Karpas-422 (cell line): ENCODE data around the gene ZCCHC17. TPM values are rescaled to one million over a fixed set of nuclear protein-coding genes. Genes with fewer than 3 reads are reported as not detected.
A peak's percentile ranks its signal among the peaks of the same experiment; 100 is the strongest.
"Not testable (repeated sequence)": the region's sequence is repeated elsewhere in the genome, so short reads cannot be mapped to it uniquely, and the experiment has no call there.

ENCODE experiments used
- DNase-seq: peaks from one replicate; pipeline ENCODE4 v3.0.0-alpha.2; 2015
- H2AFZ ChIP-seq: fragments of 200-600 bp; sonication (generic); 2 replicates; pipeline ENCODE4 v1.6.1; 2014; ENCODE audit warnings: antibody characterized with exemption, low read length, mixed read lengths
- H3K27ac ChIP-seq: fragments of 200-600 bp; sonication (generic); 2 replicates; pipeline ENCODE4 v1.5.1; 2014; ENCODE audit warnings: mild to moderate bottlenecking, low read length, moderate library complexity
- H3K27me3 ChIP-seq: fragments of 200-600 bp; sonication (generic); 2 replicates; pipeline ENCODE4 v1.6.1; 2014; ENCODE audit warnings: low read length, mixed read lengths
- H3K36me3 ChIP-seq: fragments of 200-600 bp; sonication (generic); 2 replicates; pipeline ENCODE4 v1.6.1; 2014; ENCODE audit warnings: low read length, mixed read lengths; ENCODE audit not compliant: insufficient read depth
- H3K4me1 ChIP-seq: fragments of 200-600 bp; sonication (generic); 2 replicates; pipeline ENCODE4 v1.6.1; 2014; ENCODE audit warnings: mild to moderate bottlenecking, low read length, mixed read lengths
- H3K4me2 ChIP-seq: fragments of 200-600 bp; sonication (generic); 2 replicates; pipeline ENCODE4 v1.6.1; 2014; ENCODE audit warnings: low read length, low read depth, mild to moderate bottlenecking; ENCODE audit not compliant: poor library complexity, severe bottlenecking
- H3K4me3 ChIP-seq: fragments of 200-600 bp; sonication (generic); 2 replicates; pipeline ENCODE4 v1.5.1; 2014; ENCODE audit warnings: mild to moderate bottlenecking, antibody characterized with exemption, low read length, mixed read lengths
- H3K79me2 ChIP-seq: fragments of 200-600 bp; sonication (generic); 2 replicates; pipeline ENCODE4 v1.6.1; 2014; ENCODE audit warnings: mild to moderate bottlenecking, low read length, mixed read lengths
- H3K9ac ChIP-seq: fragments of 200-600 bp; sonication (generic); 2 replicates; pipeline ENCODE4 v1.6.0; 2014; ENCODE audit warnings: low read length
- H3K9me2 ChIP-seq: fragments of 200-600 bp; sonication (generic), shearing (Covaris generic); replicated peaks from 2 replicates; pipeline ENCODE4 v1.6.0; 2014; ENCODE audit warnings: mild to moderate bottlenecking, low read length, moderate library complexity; ENCODE audit not compliant: insufficient read depth
- H3K9me3 ChIP-seq: fragments of 300-700, 200-600 bp; sonication (generic); 2 replicates; pipeline ENCODE4 v1.6.1; 2014; ENCODE audit warnings: low read length, mixed read lengths
- H4K20me1 ChIP-seq: fragments of 200-600 bp; sonication (generic); 2 replicates; pipeline ENCODE4 v1.6.1; 2014; ENCODE audit warnings: mild to moderate bottlenecking, antibody characterized with exemption, low read length, low read depth; ENCODE audit not compliant: insufficient read depth
- total RNA-seq: library from RNA; depleted of rRNA; stranded (reverse); fragments of >200 nt; shearing (Covaris generic); gene quantifications from 2 replicates; pipeline ENCODE4 v1.2.3, GENCODE V29; 2014; ENCODE audit warnings: low replicate concordance; rRNA removed

The ZCCHC17 gene
- total RNA-seq: 18.5 and 19.3 TPM in 2 replicates

DNA sequence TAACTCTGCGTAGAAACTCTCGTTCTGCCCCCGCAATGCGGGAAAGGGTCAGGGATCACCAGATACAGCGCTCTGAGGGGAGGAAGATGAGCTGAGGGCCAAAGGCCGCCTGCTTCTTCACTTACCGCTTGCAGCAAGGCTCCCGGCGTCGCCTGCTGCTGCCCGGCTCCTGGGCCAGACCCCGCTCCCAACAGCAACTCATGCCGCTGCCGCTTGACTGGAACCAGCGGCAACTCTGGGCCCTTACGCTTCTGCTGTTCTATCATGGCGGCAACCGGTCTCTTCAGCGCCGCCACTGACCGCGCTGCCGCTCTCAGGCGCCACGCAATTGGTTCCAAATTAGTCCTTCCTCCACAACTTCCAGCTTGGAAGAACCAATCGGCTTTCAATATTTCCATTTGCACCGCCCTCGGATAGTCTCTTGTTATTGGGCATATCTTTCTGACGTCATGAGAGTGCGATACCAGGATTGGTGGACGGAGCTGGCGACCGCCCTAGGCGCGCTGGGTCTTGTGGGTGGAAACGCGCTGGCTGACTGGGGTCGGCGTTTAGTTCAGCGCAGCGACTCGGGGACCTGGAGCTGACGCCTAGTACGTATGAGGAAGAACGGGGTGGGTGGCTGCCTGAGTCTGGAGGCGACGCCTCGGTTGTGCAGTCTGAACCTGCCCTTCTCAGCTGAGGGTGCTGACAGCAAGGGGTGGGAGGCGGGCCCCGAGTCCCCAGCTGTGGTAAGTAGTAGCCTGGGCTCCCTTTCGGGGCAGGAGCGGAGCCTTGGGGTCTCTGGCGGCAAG, at the start of gene ZCCHC17, which contains the start of gene SNRNP40:
Gene ZCCHC17, plus strand, starts transcription at position 547 of the 791 bp plus-strand sequence. CDS start 13,067 bp downstream, outside the sequence.
Gene SNRNP40, minus strand, starts transcription at position 303 of the 791 bp plus-strand sequence. Its CDS starts 37 bp downstream, at position 266.
- Histone ChIP-seq H3K4me1 (peaks cover 30% of the 10 kb centered on the region), H3K36me3 (peaks cover 22% of the 10 kb centered on the region), H3K27me3 (no peaks in the 10 kb centered on the region), H3K79me2 (peaks cover 94% of the 10 kb centered on the region), H3K27ac (peak within 1 kb of the TSS; percentile 58), H2AFZ (peak within 1 kb of the TSS; percentile 52; the same call in 1 of the 2 replicates), H4K20me1 (0 out of 2 replicates have a peak, but pooled peaks cover 6% of the 10 kb centered on the region), H3K9ac (peak within 1 kb of the TSS; percentile 88), H3K4me2 (peak within 1 kb of the TSS; percentile 84), H3K9me3 (no peaks in the 10 kb centered on the region), H3K9me2 (no peaks in the 10 kb centered on the region), H3K4me3 (peak within 1 kb of the TSS; percentile 89)
- peak; percentile 99 for DNase-seq

GRCh38 chr1:31248276-31248675, 48.6 kb upstream of the ZCCHC17 start:
- no peaks in the 10 kb centered on the region for H3K4me1 ChIP-seq
- H3K27me3 ChIP-seq: no peaks in the 10 kb centered on the region
- no peak overlapping the region for H3K4me3 ChIP-seq
- H4K20me1 ChIP-seq: no peaks in the 10 kb centered on the region
- no peak overlapping the region for H3K27ac ChIP-seq
- no peaks in the 10 kb centered on the region for H3K79me2 ChIP-seq
- no peaks in the 10 kb centered on the region for H3K36me3 ChIP-seq
- no peak overlapping the region for H3K4me2 ChIP-seq
- H3K9me2 ChIP-seq: no peaks in the 10 kb centered on the region
- no peaks in the 10 kb centered on the region for H3K9me3 ChIP-seq
- H2AFZ ChIP-seq: no peak overlapping the region
- DNase-seq: no peak
- H3K9ac ChIP-seq: no peak overlapping the region

GRCh38 chr1:31249854-31250253, 47.0 kb upstream of the ZCCHC17 start:
- Histone ChIP-seq H3K27me3 (no peaks in the 10 kb centered on the region), H3K9me3 (no peaks in the 10 kb centered on the region), H3K27ac (no peak overlapping the region), H3K4me1 (no peaks in the 10 kb centered on the region), H3K9ac (no peak overlapping the region), H3K9me2 (no peaks in the 10 kb centered on the region), H3K4me2 (no peak overlapping the region), H4K20me1 (no peaks in the 10 kb centered on the region), H2AFZ (no peak overlapping the region), H3K79me2 (no peaks in the 10 kb centered on the region), H3K36me3 (no peaks in the 10 kb centered on the region), H3K4me3 (no peak overlapping the region)
- DNase-seq: no peak

DNA sequence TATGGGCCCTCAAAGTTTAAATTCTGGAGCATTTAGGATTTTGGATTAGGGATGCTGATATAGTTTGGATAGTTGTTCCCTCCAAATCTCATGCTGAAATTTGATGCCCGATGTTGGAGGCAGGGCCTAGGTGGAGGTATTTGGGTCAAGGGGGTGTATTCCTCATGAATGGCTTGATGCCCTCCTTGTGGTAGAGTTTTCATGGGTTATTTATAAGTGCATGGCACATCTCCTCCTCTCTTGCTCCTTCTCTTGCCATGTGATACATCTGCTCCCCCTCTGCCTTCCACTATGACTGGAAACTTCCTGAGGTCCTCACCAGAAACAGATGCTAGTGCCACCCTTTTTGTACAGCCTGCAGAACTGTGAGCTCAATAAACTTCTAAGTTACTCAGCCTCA, 39.6 kb upstream of the ZCCHC17 start:
- peaks cover 26% of the 10 kb centered on the region for H3K4me1 ChIP-seq
- no peak overlapping the region for H3K9ac ChIP-seq
- H3K79me2 ChIP-seq: no peaks in the 10 kb centered on the region
- H3K4me2 ChIP-seq: no peak overlapping the region
- no peaks in the 10 kb centered on the region for H4K20me1 ChIP-seq
- no peaks in the 10 kb centered on the region for H3K9me2 ChIP-seq
- no peak overlapping the region for H3K27ac ChIP-seq
- H3K4me3 ChIP-seq: no peak overlapping the region
- DNase-seq: no peak
- peaks cover 31% of the 10 kb centered on the region; the same call in 1 of the 2 replicates for H3K36me3 ChIP-seq
- H2AFZ ChIP-seq: no peak overlapping the region
- H3K27me3 ChIP-seq: no peaks in the 10 kb centered on the region
- H3K9me3 ChIP-seq: no peaks in the 10 kb centered on the region

DNA sequence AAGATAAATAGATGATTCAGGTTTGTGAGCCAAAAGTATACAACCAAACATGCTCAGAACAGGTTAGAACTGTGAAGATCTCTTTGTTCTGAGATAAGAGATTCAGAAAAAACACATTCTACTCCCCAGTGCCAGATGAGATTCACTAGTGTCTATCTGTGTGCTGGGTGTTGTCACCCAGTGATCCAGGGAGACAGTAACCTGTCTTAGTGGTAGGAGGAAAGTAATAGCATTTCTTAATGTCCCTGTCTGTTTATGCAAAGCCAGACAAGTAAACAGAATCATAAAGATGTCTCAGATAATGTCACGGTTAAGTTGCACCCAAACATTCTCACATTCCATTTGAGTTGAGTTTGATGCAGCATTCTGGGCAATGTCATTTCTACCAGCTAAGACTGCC, 38.3 kb upstream of the ZCCHC17 start:
- Histone ChIP-seq H2AFZ (no peak overlapping the region), H3K4me1 (peaks cover 26% of the 10 kb centered on the region), H3K9ac (no peak overlapping the region), H3K27ac (no peak overlapping the region), H3K9me2 (no peaks in the 10 kb centered on the region), H3K9me3 (no peaks in the 10 kb centered on the region), H3K79me2 (no peaks in the 10 kb centered on the region), H3K27me3 (no peaks in the 10 kb centered on the region), H3K4me2 (no peak overlapping the region), H4K20me1 (no peaks in the 10 kb centered on the region), H3K36me3 (peaks cover 34% of the 10 kb centered on the region; the same call in 1 of the 2 replicates), H3K4me3 (no peak overlapping the region)
- DNase-seq: no peak

GRCh38 chr1:31259746-31260145, 37.1 kb upstream of the ZCCHC17 start:
- no peaks in the 10 kb centered on the region for H3K27me3 ChIP-seq
- H3K36me3 ChIP-seq: peaks cover 46% of the 10 kb centered on the region; the same call in 1 of the 2 replicates

GRCh38 chr1:31261916-31262315, 34.9 kb upstream of the ZCCHC17 start:
- no peak overlapping the region for H2AFZ ChIP-seq
- H3K9ac ChIP-seq: no peak overlapping the region
- no peaks in the 10 kb centered on the region for H3K9me2 ChIP-seq
- H3K27ac ChIP-seq: no peak overlapping the region
- peaks cover 59% of the 10 kb centered on the region for H3K36me3 ChIP-seq
- H3K4me3 ChIP-seq: no peak overlapping the region
- no peaks in the 10 kb centered on the region for H4K20me1 ChIP-seq
- DNase-seq: no peak
- H3K79me2 ChIP-seq: peaks cover 2% of the 10 kb centered on the region
- no peak overlapping the region for H3K4me2 ChIP-seq
- peaks cover 13% of the 10 kb centered on the region for H3K4me1 ChIP-seq
- H3K9me3 ChIP-seq: no peaks in the 10 kb centered on the region
- H3K27me3 ChIP-seq: no peaks in the 10 kb centered on the region

More at GRCh38 chr1:31259746-31260145, 37.1 kb upstream of the ZCCHC17 start:
- no peak overlapping the region for H2AFZ ChIP-seq
- H3K4me2 ChIP-seq: no peak overlapping the region
- H3K9me3 ChIP-seq: no peaks in the 10 kb centered on the region
- peaks cover 26% of the 10 kb centered on the region for H3K4me1 ChIP-seq
- DNase-seq: no peak
- no peak overlapping the region for H3K9ac ChIP-seq
- H3K4me3 ChIP-seq: no peak overlapping the region
- no peaks in the 10 kb centered on the region for H3K9me2 ChIP-seq
- H3K79me2 ChIP-seq: no peaks in the 10 kb centered on the region
- no peaks in the 10 kb centered on the region for H4K20me1 ChIP-seq
- no peak overlapping the region for H3K27ac ChIP-seq

DNA sequence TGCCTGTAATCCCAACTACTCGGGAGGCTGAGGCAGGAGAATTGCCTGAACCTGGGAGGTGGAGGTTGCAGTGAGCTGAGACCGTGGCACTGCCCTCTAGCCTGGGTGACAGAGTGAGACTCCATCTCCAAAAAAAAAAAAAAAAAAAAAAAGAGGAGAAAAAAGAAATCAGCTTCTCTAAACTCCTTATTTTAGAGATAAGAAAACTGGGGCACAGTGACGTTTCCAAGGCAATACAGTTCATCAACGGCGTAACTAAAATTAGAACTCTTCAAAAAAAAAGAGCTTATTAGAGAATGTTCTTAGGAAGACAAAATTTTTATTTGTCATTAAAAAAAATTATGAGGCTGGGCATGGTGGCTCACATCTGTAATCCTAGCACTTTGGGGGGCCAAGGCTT, 34.4 kb upstream of the ZCCHC17 start:
- H3K27me3 ChIP-seq, H3K9me3 ChIP-seq, H4K20me1 ChIP-seq, H3K27ac ChIP-seq, DNase-seq, H2AFZ ChIP-seq, H3K9ac ChIP-seq, H3K4me2 ChIP-seq, H3K4me3 ChIP-seq, H3K79me2 ChIP-seq, H3K4me1 ChIP-seq, H3K9me2 ChIP-seq: not testable (repeated sequence)
- peaks cover 61% of the 10 kb centered on the region for H3K36me3 ChIP-seq
